K562 (cell line): ENCODE measurements around the gene TMEM245. TPM values are rescaled to one million over a fixed set of nuclear protein-coding genes. Genes with fewer than 3 reads are reported as not detected.

Source experiments
- ATF7 ChIP-seq: fragments of 450-650 bp; IDR thresholded peaks from 2 replicates; pipeline ENCODE4 v1.7.1; 2014; ENCODE audit warnings: mild to moderate bottlenecking, moderate library complexity
- ELF4 ChIP-seq: fragments of 450-650 bp; formaldehyde crosslinking; IDR thresholded peaks from 2 replicates; pipeline ENCODE4 v1.4.0; 2022; ENCODE audit warnings: missing genetic modification characterization
- NR2F6 ChIP-seq: fragments of 450-650 bp; formaldehyde crosslinking; IDR thresholded peaks from 2 replicates; pipeline ENCODE4 v1.4.0; 2020; ENCODE audit warnings: mild to moderate bottlenecking
- SAP30 ChIP-seq: fragments of 200-600 bp; sonication (generic); IDR thresholded peaks from 2 replicates; pipeline ENCODE4 v1.6.1; 2012; ENCODE audit warnings: borderline replicate concordance, low read depth, mild to moderate bottlenecking, moderate library complexity, low read length, control low read depth, inconsistent platforms; ENCODE audit not compliant: insufficient read depth, poor library complexity, severe bottlenecking
- WHSC1 ChIP-seq: IDR thresholded peaks from one replicate; pipeline ENCODE4 v1.6.1; 2012; ENCODE audit warnings: low read length, control low read depth, inconsistent platforms
- ZNF134 ChIP-seq: fragments of 250-450 bp; sonication (Bioruptor Pico); conservative IDR thresholded peaks from 2 replicates; pipeline ENCODE4 v1.4.0; 2020
- polyA plus RNA-seq, 8 experiments: library from polyadenylated mRNA; depleted of rRNA in 4 of 8; stranded (reverse) in 5 of 8; unstranded in 3 of 8; fragments of >200 nt; fragmentation: Nextera tagmentation in 2 of 8; fragmentation: Illumina TruSeq in 1 of 8; extraction: Ambion mirVana in 2 of 8; extraction: Trizol in 1 of 8; gene quantifications; 2 replicates each; pipeline versions ENCODE4 v1.2.1 to v1.2.3, GENCODE V29; 2011 to 2014; ENCODE audit warnings: inconsistent platforms in 1 of 8, missing spikeins in 1 of 8
- total RNA-seq, 7 experiments: library from RNA; depleted of rRNA in 6 of 7; stranded (reverse); fragments of >200 nt in 6 of 7; fragmentation: Illumina TruSeq in 2 of 7; extraction: Trizol in 2 of 7; gene quantifications; 2 replicates each; pipeline versions ENCODE4 v1.2.1 to v1.2.3, GENCODE V29; 2011 to 2021; ENCODE audit warnings: low replicate concordance in 1 of 7
- TF ChIP-seq, protein P1 (sequence below): fragments of 450-650 bp; IDR thresholded peaks from 2 replicates; pipeline ENCODE4 v1.6.1; 2018; ENCODE audit not compliant: partially characterized antibody
- TF ChIP-seq, protein P2 (sequence below): fragments of 200-800 bp; sonication (Bioruptor generic); IDR thresholded peaks from 2 replicates; pipeline ENCODE4 v1.6.1; 2017; ENCODE audit warnings: missing genetic modification characterization, missing compliant biosample characterization
- TF ChIP-seq, protein P3 (sequence below), 2 experiments: fragments of 450-650 bp in 1 of 2; sonication (generic) in 1 of 2; formaldehyde crosslinking in 1 of 2; IDR thresholded peaks; 2 replicates each; pipeline versions ENCODE4 v1.7.1 to v1.9.0; 2016 to 2022; ENCODE audit warnings: inconsistent platforms in 1 of 2, mild to moderate bottlenecking in 1 of 2, missing genetic modification reagents in 1 of 2

TMEM245 gene
- total and polyA plus RNA-seq, 9 of the 15 experiments (the other 6 are each of a cell fraction or from before 2014, with no cell fraction given): 8.5 to 43.2 (median 24.3) TPM

DNA sequence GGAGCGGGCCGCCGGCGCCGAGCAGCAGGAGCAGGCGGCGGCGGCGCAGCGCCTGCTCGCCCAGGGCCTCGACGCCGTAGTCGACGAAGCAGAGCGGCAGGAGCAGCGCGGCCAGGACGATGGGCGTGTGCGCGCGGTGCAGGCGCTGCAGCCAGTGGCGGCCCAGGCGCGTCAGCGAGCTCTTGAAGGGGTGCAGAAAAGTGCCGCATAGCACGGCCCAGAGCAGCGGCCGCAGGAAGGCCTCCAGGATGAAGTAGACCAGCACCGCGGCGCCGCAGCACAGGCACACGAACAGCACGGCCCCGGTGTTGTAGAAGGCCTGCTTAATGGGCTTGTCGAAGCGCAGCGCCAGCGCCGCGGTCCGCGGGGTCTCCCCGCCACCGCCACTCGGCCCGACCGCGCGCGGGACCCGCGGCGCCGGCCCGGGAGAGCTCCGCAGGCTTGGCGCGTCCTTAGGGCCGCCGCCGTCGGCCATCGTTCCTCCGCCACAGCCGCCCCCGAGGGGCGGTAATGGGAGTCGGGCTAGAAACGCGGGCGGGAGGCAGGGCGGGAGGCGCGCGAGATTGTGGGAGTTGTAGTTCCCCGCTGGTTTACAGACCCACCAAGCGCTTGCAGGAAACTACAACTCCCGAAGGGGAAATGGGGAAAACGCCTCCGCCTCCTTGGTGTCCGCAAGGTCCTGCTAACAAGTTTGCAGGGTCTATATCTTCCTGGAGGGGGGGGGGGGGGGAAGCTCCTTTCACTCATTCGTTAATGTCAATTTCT lies at the start of gene TMEM245 (continued):
- TF ChIP-seq SAP30 (no peak), WHSC1 (no peak), ZNF134 (no peak), ATF7 (peak; percentile 82), NR2F6 (CRISPR knock-in tag) (0 out of 2 replicates have a peak, but pooled peaks have one; percentile 62), ELF4 (CRISPR knock-in tag) (0 out of 2 replicates have a peak, but pooled peaks have one; percentile 15)
- TF ChIP-seq, protein P1, sequence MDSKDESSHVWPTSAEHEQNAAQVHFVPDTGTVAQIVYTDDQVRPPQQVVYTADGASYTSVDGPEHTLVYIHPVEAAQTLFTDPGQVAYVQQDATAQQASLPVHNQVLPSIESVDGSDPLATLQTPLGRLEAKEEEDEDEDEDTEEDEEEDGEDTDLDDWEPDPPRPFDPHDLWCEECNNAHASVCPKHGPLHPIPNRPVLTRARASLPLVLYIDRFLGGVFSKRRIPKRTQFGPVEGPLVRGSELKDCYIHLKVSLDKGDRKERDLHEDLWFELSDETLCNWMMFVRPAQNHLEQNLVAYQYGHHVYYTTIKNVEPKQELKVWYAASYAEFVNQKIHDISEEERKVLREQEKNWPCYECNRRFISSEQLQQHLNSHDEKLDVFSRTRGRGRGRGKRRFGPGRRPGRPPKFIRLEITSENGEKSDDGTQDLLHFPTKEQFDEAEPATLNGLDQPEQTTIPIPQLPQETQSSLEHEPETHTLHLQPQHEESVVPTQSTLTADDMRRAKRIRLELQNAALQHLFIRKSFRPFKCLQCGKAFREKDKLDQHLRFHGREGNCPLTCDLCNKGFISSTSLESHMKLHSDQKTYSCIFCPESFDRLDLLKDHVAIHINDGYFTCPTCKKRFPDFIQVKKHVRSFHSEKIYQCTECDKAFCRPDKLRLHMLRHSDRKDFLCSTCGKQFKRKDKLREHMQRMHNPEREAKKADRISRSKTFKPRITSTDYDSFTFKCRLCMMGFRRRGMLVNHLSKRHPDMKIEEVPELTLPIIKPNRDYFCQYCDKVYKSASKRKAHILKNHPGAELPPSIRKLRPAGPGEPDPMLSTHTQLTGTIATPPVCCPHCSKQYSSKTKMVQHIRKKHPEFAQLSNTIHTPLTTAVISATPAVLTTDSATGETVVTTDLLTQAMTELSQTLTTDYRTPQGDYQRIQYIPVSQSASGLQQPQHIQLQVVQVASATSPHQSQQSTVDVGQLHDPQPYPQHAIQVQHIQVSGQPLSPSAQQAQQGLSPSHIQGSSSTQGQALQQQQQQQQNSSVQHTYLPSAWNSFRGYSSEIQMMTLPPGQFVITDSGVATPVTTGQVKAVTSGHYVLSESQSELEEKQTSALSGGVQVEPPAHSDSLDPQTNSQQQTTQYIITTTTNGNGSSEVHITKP: no peak
- TF ChIP-seq, protein P2, sequence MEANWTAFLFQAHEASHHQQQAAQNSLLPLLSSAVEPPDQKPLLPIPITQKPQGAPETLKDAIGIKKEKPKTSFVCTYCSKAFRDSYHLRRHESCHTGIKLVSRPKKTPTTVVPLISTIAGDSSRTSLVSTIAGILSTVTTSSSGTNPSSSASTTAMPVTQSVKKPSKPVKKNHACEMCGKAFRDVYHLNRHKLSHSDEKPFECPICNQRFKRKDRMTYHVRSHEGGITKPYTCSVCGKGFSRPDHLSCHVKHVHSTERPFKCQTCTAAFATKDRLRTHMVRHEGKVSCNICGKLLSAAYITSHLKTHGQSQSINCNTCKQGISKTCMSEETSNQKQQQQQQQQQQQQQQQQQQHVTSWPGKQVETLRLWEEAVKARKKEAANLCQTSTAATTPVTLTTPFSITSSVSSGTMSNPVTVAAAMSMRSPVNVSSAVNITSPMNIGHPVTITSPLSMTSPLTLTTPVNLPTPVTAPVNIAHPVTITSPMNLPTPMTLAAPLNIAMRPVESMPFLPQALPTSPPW: peak; percentile 98
- TF ChIP-seq, protein P3, sequence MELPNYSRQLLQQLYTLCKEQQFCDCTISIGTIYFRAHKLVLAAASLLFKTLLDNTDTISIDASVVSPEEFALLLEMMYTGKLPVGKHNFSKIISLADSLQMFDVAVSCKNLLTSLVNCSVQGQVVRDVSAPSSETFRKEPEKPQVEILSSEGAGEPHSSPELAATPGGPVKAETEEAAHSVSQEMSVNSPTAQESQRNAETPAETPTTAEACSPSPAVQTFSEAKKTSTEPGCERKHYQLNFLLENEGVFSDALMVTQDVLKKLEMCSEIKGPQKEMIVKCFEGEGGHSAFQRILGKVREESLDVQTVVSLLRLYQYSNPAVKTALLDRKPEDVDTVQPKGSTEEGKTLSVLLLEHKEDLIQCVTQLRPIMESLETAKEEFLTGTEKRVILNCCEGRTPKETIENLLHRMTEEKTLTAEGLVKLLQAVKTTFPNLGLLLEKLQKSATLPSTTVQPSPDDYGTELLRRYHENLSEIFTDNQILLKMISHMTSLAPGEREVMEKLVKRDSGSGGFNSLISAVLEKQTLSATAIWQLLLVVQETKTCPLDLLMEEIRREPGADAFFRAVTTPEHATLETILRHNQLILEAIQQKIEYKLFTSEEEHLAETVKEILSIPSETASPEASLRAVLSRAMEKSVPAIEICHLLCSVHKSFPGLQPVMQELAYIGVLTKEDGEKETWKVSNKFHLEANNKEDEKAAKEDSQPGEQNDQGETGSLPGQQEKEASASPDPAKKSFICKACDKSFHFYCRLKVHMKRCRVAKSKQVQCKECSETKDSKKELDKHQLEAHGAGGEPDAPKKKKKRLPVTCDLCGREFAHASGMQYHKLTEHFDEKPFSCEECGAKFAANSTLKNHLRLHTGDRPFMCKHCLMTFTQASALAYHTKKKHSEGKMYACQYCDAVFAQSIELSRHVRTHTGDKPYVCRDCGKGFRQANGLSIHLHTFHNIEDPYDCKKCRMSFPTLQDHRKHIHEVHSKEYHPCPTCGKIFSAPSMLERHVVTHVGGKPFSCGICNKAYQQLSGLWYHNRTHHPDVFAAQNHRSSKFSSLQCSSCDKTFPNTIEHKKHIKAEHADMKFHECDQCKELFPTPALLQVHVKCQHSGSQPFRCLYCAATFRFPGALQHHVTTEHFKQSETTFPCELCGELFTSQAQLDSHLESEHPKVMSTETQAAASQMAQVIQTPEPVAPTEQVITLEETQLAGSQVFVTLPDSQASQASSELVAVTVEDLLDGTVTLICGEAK (IDR thresholded peaks at IDR 0.05): 0 out of 2 replicates have a peak, but pooled peaks have one; percentile 7
- TF ChIP-seq, protein P3 (CRISPR knock-in tag; IDR thresholded peaks at IDR 0.05): no peak
